K562 (cell line): ENCODE data around the gene MED22. TPM values are rescaled to one million over a fixed set of nuclear protein-coding genes. Genes with fewer than 3 reads are reported as not detected.

ENCODE experiments used
- CCAR2 ChIP-seq: fragments of 200-400 bp; formaldehyde crosslinking; IDR thresholded peaks from 2 replicates; pipeline ENCODE4 v1.6.1; 2017; ENCODE audit warnings: mild to moderate bottlenecking, low read depth, low read length
- E2F1 ChIP-seq: sonication (generic); formaldehyde crosslinking; IDR thresholded peaks from 2 replicates; pipeline ENCODE4 v1.8.1; 2023; ENCODE audit warnings: mild to moderate bottlenecking, missing genetic modification reagents, moderate library complexity
- EZH2 ChIP-seq: IDR thresholded peaks from 2 replicates; pipeline ENCODE4 v1.6.1; 2012; ENCODE audit warnings: low read depth, mild to moderate bottlenecking, inconsistent platforms, low read length, borderline replicate concordance
- GATAD2B ChIP-seq: fragments of 450-650 bp; IDR thresholded peaks from 2 replicates; pipeline ENCODE4 v1.6.1; 2017; ENCODE audit warnings: mild to moderate bottlenecking, borderline replicate concordance
- HMG20A ChIP-seq: fragments of 450-650 bp; formaldehyde crosslinking; conservative IDR thresholded peaks from 2 replicates; pipeline ENCODE4 v1.4.0; 2020; ENCODE audit warnings: mild to moderate bottlenecking, mixed read lengths
- MCM3 ChIP-seq: fragments of 450-650 bp; IDR thresholded peaks from 2 replicates; pipeline ENCODE4 v1.6.1; 2016
- NCOA6 ChIP-seq: fragments of 450-650 bp; IDR thresholded peaks from 2 replicates; pipeline ENCODE4 v1.6.1; 2017; ENCODE audit warnings: mild to moderate bottlenecking
- NR2C1 ChIP-seq, 2 experiments: fragments of 450-650 bp; IDR thresholded peaks; 2 replicates each; pipeline ENCODE4 v1.6.1; 2017; ENCODE audit warnings: mild to moderate bottlenecking in 2 of 2, antibody characterized with exemption in 1 of 2, inconsistent platforms in 1 of 2, missing compliant biosample characterization in 1 of 2, missing genetic modification characterization in 1 of 2
- SMAD1 ChIP-seq: fragments of 150-350 bp; IDR thresholded peaks from 2 replicates; pipeline ENCODE4 v1.6.1; 2014; ENCODE audit warnings: low read length, low read depth; ENCODE audit not compliant: partially characterized antibody
- SREBF1 ChIP-seq: fragments of 150-350 bp; IDR thresholded peaks from 2 replicates; pipeline ENCODE4 v1.6.1; 2014; ENCODE audit warnings: antibody characterized with exemption, low read depth, low read length, borderline replicate concordance
- ZEB2 ChIP-seq: fragments of 450-650 bp; IDR thresholded peaks from 2 replicates; pipeline ENCODE4 v1.6.1; 2016
- ZNF318 ChIP-seq, 2 experiments: fragments of 450-650 bp; IDR thresholded peaks; 2 replicates each; pipeline ENCODE4 v1.6.1; 2016; ENCODE audit warnings: mild to moderate bottlenecking in 2 of 2, borderline replicate concordance in 1 of 2, low read depth in 1 of 2, moderate library complexity in 1 of 2
- ZNF609 ChIP-seq: sonication (generic); formaldehyde crosslinking; IDR thresholded peaks from 2 replicates; pipeline ENCODE4 v1.8.1; 2023; ENCODE audit warnings: missing genetic modification reagents, mild to moderate bottlenecking, borderline replicate concordance
- polyA plus RNA-seq, 8 experiments: library from polyadenylated mRNA; depleted of rRNA in 4 of 8; stranded (reverse) in 5 of 8; unstranded in 3 of 8; fragments of >200 nt; fragmentation: Nextera tagmentation in 2 of 8; fragmentation: Illumina TruSeq in 1 of 8; extraction: Ambion mirVana in 2 of 8; extraction: Trizol in 1 of 8; gene quantifications; 2 replicates each; pipeline versions ENCODE4 v1.2.1 to v1.2.3, GENCODE V29; 2011 to 2014; ENCODE audit warnings: inconsistent platforms in 1 of 8, missing spikeins in 1 of 8
- total RNA-seq, 7 experiments: library from RNA; depleted of rRNA in 6 of 7; stranded (reverse); fragments of >200 nt in 6 of 7; fragmentation: Illumina TruSeq in 2 of 7; extraction: Trizol in 2 of 7; gene quantifications; 2 replicates each; pipeline versions ENCODE4 v1.2.1 to v1.2.3, GENCODE V29; 2011 to 2021; ENCODE audit warnings: low replicate concordance in 1 of 7

Gene MED22
- total and polyA plus RNA-seq, 9 of the 15 experiments (the other 6 are each of a cell fraction or from before 2014, with no cell fraction given): 0.73 to 35.6 (median 22.3) TPM

GRCh38 chr9:133351908-133352634 is 4.1 kb upstream of the MED22 start (continued):
- TF ChIP-seq MCM3 (no peak), CCAR2 (no peak), NR2C1 (IDR thresholded peaks at IDR 0.05) (no peak), NR2C1 (tag; IDR thresholded peaks at IDR 0.05) (no peak), SREBF1 (no peak), ZNF318 (IDR thresholded peaks at IDR 0.05; ENCODE audit: borderline replicate concordance in 1 of 2, low read depth in 1 of 2) (no peak), EZH2 (no peak), SMAD1 (peak; percentile 37), E2F1 (CRISPR knock-in tag) (no peak; the same call in 1 of the 2 replicates), ZEB2 (no peak), HMG20A (CRISPR knock-in tag) (no peak), ZNF609 (CRISPR knock-in tag) (no peak), NCOA6 (no peak), GATAD2B (no peak)
